ENCODE results near the gene ZBTB32.

DNA sequence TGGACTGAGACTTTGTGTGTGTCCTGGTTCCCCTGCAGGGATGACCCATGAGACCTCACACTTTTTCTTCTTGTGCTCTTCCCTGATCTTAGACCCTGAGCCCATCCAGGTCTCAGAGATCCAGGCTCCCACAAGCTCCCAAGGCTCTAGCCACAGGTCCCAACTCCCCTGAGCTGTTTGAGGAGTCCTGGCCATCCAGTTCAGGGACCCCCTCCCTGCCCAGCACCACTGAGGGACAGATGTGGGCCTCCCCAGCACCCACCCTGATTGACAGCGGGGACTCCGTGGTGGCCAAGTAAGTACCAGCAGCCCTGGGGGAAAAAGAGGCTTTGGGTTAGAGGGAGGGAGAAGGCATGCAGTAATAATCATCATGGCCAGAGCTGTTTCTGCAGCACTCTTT, 55.3 kb downstream of the ZBTB32 start:
- TF ChIP-seq, protein P1, sequence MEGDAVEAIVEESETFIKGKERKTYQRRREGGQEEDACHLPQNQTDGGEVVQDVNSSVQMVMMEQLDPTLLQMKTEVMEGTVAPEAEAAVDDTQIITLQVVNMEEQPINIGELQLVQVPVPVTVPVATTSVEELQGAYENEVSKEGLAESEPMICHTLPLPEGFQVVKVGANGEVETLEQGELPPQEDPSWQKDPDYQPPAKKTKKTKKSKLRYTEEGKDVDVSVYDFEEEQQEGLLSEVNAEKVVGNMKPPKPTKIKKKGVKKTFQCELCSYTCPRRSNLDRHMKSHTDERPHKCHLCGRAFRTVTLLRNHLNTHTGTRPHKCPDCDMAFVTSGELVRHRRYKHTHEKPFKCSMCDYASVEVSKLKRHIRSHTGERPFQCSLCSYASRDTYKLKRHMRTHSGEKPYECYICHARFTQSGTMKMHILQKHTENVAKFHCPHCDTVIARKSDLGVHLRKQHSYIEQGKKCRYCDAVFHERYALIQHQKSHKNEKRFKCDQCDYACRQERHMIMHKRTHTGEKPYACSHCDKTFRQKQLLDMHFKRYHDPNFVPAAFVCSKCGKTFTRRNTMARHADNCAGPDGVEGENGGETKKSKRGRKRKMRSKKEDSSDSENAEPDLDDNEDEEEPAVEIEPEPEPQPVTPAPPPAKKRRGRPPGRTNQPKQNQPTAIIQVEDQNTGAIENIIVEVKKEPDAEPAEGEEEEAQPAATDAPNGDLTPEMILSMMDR (IDR thresholded peaks at IDR 0.05): no peak
- no peak for TF ChIP-seq POLR2A (IDR thresholded peaks at IDR 0.05)

Measured in ovary (tissue), 3 donors.